GM18517 (cell line): ENCODE measurements around the gene LOX.

Experiments
- ATAC-seq: cut with Tn5 transposase; IDR thresholded peaks from one replicate; pipeline ENCODE4 v1.9.1; 2021; ENCODE audit warnings: mild to moderate bottlenecking, moderate library complexity; ENCODE audit not compliant: unreplicated experiment

LOX gene

GRCh38 chr5:122054266-122054665 is 23.8 kb downstream of the LOX start:
- ATAC-seq, result no peak

- no peak for ATAC-seq
Observed at GRCh38 chr5:122053181-122054109, 24.6 kb downstream of the LOX start.

GRCh38 chr5:122051569-122051968 is 26.5 kb downstream of the LOX start:
- no peak for ATAC-seq

- no peak for ATAC-seq
Observed at GRCh38 chr5:122050959-122051358, 27.1 kb downstream of the LOX start.

- no peak for ATAC-seq
Observed at GRCh38 chr5:122040636-122041302, 37.3 kb downstream of the LOX start.

GRCh38 chr5:122036326-122036725 is 41.7 kb downstream of the LOX start:
- ATAC-seq, result no peak

GRCh38 chr5:122035913-122036312 is 42.1 kb downstream of the LOX start:
- no peak for ATAC-seq

- no peak for ATAC-seq
Observed at GRCh38 chr5:122031836-122032235, 46.2 kb downstream of the LOX start.

- ATAC-seq, result no peak
Observed at GRCh38 chr5:122030251-122030650, 47.8 kb downstream of the LOX start.

- ATAC-seq, result no peak
Observed at GRCh38 chr5:122029818-122030217, 48.2 kb downstream of the LOX start.

GRCh38 chr5:122022966-122023365 is 55.1 kb downstream of the LOX start:
- ATAC-seq, result no peak

- ATAC-seq, result no peak
Observed at GRCh38 chr5:122019919-122020590, 58.0 kb downstream of the LOX start.

- ATAC-seq, result no peak
Observed at GRCh38 chr5:122015471-122015870, 62.6 kb downstream of the LOX start.

GRCh38 chr5:122014236-122014935 is 63.7 kb downstream of the LOX start:
- ATAC-seq, result no peak
